HG03521 (cell line): ENCODE data around the gene NUTM2D.
"Not testable (repeated sequence)": the region's sequence is repeated elsewhere in the genome, so short reads cannot be mapped to it uniquely, and the experiment has no call there.

ENCODE experiments used
- ATAC-seq: cut with Tn5 transposase; IDR thresholded peaks from one replicate; pipeline ENCODE4 v1.9.1; 2021; ENCODE audit warnings: mild to moderate bottlenecking, moderate library complexity; ENCODE audit not compliant: unreplicated experiment

Gene NUTM2D, protein sequence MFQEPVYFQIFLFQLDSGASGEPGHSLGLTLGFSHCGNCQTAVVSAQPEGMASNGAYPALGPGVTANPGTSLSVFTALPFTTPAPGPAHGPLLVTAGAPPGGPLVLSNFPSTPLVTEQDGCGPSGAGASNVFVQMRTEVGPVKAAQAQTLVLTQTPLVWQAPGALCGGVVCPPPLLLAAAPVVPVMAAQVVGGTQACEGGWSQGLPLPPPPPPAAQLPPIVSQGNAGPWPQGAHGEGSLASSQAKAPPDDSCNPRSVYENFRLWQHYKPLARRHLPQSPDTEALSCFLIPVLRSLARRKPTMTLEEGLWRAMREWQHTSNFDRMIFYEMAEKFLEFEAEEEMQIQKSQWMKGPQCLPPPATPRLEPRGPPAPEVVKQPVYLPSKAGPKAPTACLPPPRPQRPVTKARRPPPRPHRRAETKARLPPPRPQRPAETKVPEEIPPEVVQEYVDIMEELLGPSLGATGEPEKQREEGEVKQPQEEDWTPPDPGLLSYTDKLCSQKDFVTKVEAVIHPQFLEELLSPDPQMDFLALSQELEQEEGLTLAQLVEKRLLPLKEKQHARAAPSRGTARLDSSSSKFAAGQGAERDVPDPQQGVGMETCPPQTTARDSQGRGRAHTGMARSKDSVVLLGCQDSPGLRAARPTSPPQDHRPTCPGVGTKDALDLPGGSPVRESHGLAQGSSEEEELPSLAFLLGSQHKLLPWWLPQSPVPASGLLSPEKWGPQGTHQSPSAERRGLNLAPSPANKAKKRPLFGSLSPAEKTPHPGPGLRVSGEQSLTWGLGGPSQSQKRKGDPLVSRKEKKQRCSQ

DNA sequence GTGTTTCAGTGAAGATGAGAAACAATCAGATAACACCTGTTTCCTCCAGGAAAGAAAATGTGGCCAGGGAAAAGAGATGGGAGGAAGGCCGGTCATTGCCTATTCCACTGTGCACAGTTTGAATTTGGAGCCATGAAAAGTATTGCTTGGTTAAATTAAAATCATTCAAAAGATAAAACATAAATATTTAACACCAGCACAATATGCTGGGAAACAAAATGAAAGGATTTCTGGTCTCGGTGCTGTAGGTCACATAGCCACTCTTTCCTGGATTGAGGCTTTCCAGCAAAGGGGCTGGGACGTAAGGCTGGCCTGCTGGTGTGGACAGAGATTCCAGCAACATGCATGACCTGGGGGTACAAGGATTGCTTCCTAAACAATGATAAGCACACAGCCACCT, at the start of gene NUTM2D:
Gene NUTM2D (plus strand): TSS at position 301 of the 400 bp plus-strand sequence. CDS start 522 bp downstream, outside the sequence.
- ATAC-seq: not testable (repeated sequence)

DNA sequence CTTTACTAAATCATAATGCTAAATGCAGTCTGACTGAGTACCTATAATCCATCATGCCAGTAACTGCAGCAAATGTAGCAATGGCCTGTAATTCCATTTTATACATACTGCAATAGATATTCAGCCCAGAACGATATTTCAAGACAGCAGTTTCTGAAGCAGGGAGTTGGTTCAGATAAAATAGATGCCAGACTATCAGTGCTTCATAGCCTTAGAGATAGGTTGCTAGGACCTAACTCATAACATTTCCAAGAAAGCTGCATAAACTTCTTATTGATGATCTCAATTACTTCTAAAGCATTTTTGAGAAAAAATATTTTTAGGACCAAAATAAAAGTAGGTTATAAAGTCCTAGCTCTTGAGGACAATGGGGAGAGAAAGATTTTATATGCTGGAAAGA, 48.8 kb upstream of the NUTM2D start:
- ATAC-seq: not testable (repeated sequence)

DNA sequence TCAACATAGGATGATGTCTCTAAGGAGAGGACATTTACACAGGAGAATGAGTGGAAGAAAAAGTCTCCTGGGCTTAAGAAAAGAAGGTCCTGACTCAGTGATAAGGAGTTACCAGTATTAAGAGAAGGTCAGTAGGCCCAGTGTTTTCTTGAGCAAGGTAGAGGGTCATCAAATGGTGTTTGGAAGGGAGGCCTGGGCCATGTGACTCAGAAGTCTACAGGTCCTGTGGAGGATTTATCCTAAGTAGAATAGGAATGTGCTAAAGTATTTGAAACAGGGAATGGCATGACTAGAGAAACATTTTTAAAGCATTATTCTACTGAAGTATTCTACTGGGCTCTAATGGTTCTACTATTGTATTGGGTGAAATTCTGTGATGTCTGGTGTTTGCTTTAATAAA, 47.9 kb upstream of the NUTM2D start:
- ATAC-seq: not testable (repeated sequence)

DNA sequence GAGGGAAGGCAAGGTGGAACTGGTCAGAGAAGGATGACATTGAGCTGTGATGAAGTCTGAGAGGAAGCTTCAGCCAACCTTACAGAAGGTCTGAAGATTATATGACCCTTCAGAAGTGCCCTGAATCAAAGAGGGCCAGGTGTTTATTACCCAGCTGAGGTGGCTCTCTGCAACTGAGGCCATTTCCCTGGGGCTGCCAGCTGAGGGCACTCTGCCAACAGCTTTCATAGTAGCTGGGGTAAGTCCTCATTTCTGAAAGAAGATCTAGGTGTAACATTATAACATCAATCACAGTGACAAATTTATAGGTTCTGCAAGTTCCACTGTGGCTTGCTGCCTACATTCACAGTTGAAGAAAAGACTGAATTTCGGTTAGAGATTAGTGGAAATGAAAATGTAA, 46.0 kb upstream of the NUTM2D start:
- ATAC-seq: not testable (repeated sequence)

DNA sequence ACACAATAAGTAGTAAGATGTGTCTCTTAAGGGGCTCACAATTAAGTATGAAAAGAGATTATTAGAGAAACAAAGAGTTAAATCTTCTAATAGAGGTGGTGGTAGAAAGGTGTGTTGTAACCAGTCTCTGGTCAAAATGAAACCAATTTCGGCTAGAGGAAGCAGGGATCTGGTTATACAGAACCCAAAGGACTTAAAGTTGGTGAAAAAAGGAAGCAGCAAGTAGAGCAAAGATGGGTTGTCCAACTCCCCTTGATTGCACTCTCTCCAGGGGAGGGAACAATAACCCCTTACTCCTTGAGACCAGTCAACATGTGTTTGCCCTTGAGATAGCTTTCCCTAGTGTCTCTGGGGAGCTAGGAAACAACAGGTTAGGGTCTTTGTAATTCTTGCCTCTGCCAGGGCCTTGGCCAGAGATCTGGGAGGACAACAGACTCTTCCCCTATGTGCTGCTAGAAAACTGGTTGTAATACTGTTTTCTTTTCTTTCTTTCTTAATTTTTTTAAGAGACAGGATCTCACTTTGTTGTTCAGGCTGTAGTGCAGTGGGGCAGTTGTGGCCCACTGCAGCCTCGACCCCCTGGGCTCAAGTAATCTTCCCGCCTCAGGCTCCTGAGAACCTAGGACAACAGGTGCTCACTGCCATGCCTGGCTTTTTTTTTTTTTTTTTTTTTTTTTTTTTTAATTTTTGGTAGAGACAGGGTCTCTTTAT, 43.7 kb upstream of the NUTM2D start:
- ATAC-seq: not testable (repeated sequence)

DNA sequence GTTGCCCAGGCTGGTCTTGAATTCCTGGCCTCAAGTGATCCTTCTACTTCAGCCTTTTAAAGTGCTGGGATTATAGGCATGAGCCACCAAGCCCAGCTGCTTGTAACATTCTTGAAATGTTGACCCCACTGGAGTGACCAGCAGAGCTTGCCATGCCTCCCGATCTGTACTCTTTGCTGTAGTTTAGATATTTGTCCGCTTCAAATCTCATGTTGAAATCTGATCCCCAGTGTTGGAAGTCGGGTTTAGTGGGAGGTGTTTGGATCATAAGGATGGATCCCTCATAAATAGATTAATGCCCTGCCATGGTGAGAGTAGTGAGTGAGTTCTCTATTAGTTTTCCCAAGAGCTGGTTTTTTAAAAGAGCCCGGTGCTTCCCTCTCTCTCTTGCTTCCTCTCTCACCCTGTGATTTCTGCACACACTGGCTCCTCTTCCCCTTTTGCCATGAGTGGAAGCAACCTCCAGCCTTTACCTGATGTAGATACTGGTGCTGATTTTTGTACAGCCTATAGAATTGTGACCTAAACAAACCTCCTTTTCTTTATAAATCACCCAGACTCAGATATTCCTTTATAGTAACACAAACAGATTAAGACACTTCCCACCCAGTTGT, 43.1 kb upstream of the NUTM2D start:
- not testable (repeated sequence) for ATAC-seq

DNA sequence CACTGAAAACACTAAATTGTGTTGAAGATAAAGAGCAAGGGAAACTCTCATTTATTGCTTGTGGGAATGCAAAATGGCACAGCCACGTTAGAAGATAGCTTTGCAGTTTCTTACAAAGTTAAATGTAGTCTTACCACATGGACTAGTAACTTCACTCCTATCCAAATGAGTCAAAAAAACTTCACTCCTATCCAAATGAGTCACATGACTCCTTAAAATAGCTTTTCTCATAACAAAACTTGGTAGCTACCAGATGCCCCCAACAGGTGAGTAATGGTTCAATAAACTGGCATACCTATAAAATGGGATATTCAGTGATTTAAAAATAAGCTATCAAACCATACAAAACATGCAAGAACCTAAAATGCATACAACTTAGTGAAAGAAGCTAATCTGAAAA, 36.0 kb upstream of the NUTM2D start:
- ATAC-seq: not testable (repeated sequence)

DNA sequence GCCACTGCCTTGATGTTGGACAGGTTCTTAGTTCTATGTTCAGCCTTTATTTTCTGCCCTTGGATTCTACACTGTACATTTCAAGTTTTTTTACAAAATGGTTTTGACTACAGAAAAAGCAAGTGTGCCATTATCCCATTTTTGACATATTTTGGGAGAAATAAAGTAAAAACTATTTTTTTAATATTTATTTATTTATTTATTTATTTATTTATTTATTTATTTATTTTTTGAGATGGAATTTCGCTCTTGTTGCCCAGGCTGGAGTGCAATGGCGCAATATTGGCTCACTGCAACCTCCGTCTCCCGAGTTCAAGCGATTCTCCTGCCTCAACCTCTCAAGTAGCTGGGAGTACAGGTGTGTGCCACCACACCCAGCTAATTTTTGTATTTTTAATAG, 33.0 kb upstream of the NUTM2D start:
- ATAC-seq: not testable (repeated sequence)

DNA sequence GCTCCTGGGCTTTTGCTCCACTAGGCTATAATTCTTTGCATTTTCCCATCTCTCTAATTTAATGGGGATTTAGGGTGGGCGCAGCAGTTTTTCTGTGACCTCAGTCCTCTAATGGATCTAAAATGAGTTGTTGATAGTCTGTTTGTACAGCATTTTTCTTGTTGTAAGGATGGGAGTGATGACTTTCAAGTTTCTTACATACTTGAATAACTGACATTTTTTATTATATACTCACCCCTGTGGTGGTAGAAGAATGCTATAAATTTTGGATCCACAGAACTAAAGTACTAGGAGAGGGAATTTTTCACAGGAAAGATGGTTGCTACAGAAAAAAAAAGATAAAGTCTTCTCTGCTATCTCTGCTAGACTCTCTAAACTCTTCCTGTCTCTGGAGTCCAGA, 29.6 kb upstream of the NUTM2D start:
- not testable (repeated sequence) for ATAC-seq

DNA sequence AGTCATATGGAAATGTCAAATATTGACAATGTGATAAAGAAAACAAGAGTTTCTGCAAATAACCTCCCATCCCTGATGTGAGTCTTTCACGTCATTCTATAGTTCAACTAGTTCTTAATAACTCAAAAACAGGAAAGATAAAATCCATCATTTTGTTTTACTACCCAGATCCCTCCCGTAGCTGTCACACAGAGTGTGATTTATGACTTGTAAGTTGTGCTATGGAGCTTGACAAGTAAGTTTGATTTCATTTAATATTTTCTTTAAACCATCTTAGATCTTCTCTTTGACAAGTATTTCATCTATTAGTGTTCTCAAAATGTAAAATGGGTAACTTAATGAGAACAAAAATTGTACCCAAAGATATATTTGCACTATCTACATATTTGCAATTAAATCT, 28.4 kb upstream of the NUTM2D start:
- ATAC-seq: not testable (repeated sequence)

DNA sequence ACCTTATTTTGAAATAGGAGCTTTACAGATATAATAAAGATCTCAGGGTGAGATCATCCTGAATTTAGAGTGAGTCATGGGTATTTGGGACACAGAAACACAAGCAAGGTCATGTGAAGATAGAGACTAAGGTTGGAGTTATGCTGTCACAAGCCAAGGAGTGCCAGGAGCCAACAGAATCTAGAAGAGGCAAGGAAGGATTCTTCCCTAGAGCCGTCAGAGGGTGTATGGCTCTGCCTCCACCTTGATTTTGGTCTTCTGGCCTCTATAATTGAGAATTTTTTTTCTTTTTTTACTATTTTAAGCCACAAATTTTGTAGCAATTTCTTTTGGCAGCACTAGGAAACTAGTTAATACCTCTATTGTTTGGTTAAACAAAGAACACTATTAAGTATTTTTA, 24.9 kb upstream of the NUTM2D start:
- not testable (repeated sequence) for ATAC-seq

DNA sequence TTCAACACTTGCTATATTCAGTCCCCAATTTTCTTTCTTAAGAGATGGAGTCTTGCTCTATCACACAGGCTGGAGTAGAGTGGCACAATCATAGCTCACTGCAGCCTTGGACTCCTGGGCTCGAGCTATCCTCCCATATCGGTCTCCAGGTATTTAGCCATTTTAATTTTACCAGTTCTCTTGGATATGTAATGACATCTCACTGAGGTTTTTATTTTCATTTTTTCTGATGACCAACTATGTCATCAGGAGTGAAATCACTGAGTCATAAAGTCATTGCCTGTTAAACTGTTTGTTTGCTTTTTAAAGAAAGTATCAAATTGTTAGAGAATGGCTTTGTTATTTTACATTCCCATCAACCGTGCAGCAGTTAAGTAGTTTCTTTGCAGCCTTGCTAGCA, 17.1 kb upstream of the NUTM2D start:
- ATAC-seq: not testable (repeated sequence)

DNA sequence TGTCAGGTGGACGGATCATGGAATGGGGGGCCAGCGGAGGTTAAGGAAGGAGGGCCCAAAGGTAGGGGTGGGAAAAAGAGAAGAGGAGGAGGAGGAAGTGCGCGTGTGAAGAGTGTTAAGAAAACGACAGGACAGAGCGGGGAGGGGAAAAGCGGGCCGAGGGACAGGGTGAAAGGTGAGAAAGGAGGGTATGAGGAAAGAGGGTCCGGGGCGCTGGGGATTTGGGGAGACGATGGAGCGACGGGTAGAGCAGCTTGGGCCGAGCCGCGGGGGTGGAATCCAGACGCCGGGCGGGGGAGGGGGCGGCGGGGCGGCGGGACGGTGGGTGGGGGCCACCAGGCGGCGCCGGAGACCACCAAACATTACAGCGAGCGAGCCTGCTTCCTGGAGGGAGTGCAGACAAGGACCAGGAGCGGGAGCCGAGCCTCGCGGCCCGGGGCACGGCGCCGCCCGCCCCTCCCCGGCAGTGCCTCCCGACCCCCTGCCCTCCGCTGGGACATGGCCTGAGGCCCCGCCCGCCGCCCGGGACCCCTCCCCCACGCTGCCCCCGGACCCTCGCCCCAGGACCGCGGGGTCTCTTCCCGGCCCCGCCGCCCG, 15.9 kb upstream of the NUTM2D start:
- ATAC-seq: peak; percentile 18

DNA sequence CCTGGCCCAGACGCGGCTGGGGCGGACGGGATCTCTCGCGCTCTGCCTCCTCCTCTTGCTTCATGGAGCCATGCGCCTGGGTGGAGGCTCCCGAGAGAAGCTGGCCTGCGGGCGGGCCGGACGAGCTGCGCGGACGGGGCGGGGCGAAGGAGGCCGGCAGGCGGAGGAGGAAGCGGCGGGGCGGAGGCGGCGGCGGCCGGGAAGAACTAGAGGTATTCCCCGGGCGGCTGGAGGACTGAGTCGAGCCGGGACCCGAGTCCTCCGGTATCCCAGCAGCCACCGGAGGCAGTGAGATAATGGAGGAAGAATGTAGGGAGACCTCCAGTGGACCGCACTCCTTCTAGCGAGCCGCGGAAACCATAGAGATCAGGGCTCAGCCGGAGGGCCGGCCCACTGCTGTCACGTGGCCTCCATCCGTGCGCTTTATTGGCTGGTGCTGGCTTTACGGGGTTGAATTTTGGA, 15.3 kb upstream of the NUTM2D start:
- ATAC-seq: peak; percentile 82

DNA sequence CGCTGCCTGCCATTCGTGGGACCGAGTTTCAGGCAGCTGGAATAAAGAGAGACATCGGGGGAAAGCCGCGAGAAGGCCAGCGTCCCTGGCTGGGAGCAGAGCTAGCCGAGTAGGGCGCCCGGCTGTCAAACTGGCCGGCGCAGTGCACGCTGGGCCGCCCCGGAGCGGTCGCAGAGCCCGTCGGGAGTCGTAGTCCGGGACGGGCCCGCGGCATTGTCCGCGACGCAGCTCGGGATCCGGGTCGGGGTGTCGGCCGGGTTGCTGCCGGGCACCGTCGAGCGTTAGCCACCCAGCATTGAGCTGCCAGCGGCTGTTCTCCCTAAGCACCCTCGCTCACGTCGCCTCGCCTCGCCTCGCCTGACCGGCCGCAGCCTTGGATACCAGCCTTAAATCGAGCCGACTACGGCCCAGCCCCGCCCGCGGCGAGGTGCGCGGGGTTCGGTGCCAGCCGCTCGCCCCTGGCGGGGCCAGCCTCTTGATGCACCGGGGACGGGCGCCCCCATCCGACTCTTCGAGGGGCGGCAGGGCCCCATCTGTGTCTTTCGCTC, 14.8 kb upstream of the NUTM2D start:
- ATAC-seq: peak; percentile 62

DNA sequence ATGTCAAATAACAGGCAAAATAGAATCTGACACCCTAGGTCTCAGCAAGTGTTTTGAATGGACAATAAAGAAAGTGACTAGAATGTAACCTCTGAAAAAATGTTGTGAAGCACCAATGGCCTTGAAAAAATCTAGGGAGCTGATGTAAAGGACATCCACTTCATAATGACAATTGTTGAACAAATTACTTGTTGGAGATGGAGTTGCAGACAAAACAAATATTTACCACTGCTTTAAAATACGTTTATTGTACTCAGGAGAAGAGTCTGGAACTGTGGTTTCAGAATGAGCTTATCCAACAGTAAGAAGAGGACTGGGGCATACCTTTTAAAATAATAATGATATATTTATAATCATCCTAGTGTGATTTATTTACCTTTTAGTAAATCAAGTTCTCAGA, 11.8 kb upstream of the NUTM2D start:
- ATAC-seq: not testable (repeated sequence)

DNA sequence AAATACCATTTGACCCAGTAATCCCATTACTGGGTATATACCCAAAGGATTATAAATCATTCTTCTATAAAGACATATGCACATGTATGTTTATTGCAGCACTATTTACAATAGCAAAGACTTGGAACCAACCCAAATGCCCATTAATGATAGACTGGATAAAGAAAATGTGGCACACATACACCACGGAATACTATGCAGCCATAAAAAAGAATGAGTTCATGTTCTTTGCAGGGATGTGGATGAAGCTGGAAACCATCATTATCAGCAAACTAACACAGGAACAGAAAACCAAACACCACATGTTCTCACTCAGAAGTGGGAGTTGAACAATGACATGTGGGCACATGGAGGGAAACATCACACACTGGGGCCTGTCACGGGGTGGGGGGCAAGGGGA, 7.4 kb upstream of the NUTM2D start:
- not testable (repeated sequence) for ATAC-seq

DNA sequence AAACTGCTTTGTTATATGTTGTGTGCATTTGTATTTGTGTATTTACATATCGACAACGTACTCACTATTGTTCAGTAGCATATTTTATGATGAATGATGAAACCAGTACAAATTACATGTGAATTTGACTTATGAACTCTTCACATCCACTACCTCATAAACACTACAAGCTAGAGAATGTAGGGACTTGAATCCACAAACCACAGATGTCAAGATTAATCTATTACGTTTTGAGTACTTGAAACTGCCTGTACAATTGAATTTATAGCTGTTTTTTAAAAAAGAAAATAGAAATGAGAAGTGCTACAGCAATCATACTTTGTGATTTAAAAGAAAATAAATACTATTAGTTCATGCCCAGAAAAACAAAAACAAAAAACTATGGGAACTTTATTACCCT, 4.7 kb upstream of the NUTM2D start:
- ATAC-seq: not testable (repeated sequence)

DNA sequence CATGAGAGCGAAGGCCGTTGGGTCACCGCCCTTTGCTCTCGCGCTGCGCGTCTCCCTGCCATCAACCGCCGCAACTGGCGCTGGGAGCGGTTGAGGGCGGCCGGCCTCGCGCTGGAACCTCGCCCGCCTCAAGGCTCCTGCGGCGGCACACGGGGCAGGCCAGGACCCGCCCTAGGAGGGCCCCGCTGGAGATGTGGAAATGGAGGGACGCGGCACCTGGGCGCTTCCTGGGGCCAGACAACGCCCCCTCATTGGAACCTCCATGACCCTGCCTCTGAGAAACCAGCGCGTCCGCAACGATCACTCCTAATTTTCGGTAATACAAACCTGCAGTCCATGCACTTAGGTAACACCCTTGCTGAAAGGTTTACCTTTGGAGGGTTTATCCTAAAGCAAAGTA, 2.4 kb upstream of the NUTM2D start:
- not testable (repeated sequence) for ATAC-seq

DNA sequence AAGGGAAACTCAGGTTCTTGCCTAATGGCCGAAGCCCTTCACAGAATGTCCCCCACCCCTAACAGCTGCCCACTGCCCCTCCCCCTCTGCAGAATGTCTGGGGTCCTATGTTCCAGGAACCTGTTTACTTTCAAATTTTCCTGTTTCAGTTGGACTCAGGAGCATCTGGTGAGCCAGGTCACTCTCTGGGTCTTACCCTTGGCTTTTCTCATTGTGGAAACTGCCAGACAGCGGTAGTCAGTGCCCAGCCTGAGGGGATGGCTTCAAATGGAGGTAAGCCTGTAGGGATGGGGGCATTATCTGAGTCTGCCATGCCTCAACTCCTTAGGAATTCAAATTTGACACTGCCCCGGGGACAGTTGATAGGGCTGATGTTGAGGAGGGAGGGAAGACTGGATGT, 615 bp downstream of the NUTM2D start:
- not testable (repeated sequence) for ATAC-seq
